Activated gamma-delta T cell treated with anti-CD3 and anti-CD28 coated beads, Interleukin-2, amount 50 U/mL, for 16 hours (primary cell): Measurements from ENCODE around the gene GMPPA.
A peak's percentile ranks its signal among the peaks of the same experiment; 100 is the strongest.

Source experiments
- DNase-seq: peaks from one replicate; pipeline ENCODE4 v3.0.0-alpha.2; 2020; ENCODE audit warnings: low read depth

The GMPPA gene

DNA sequence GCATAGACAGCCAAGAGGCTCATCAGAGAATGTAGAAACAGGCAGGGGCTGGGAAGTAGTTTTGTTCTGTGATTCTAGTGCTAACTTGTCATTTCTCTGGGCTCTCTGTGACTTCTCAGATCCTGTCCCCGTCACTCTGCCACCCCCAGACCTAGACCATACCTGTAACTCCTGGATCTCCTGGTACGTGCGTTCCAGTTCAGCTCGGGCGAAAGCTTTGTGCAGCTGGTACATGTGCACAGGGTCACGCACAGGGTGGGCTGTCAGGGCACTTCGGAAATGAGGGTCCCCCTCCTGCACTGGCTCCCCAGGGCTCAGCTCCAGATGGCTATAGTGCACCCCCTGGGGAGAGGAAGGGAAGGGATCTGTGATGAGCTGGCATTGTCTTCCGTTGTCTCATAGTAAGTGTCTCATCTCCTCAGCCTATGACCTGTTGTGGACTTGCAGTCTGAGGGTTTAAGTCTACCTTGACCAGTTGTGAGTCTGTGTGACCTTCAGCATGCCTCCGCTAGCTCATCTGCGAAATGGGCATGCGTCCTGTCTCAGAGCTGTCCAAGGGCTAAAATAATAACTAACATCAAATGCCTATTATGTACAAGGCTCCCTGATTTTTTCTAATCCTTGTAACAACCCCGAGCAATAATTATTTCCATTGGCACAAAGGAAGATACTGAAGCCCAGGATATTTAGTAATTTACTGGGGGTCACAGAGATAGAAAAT lies 42.3 kb downstream of the GMPPA start:
- DNase-seq, result no peak

DNA sequence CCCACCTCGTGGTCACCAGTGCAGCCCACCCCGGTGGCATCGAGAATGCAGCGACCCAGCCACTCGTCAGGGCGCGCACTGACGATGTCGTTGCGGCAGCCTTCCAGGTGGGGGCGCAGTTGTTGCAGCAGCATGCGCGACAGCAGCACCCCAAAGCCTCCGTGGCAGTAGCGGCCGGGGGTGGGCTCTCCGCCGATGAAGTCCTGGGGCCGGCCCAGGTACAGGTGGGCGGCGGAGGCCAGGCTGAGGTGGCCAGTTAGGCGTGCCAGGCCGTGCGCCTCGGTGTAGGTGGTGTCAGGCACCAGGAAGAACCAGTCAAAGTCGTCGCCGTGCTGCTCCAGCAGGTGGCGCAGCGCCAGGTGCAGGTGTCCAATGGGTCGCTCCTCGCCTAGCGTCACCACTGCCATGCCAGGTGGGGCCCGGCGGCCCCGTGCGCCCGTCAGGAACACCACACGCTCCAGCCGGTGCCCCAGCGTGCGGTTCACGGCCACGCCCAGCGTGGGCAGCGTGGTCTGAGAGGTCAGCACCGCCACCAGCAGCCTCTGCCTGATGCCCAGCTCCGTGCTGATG lies 43.0 kb downstream of the GMPPA start:
- DNase-seq, result peak; percentile 74

GRCh38 chr2:219542931-219543595 lies 44.4 kb downstream of the GMPPA start:
- DNase-seq, result peak; percentile 3

- DNase-seq, result peak; percentile 85
These were observed 45.1 kb downstream of the GMPPA start, which contains the start of the genes CHPF and TMEM198 for GRCh38 chr2:219543596-219544358. Gene CHPF (minus strand): TSS chr2:219543809. CDS start chr2:219543538, 271 bp downstream. Gene TMEM198 (plus strand): TSS chr2:219544028. CDS start chr2:219544728, 700 bp downstream.

GRCh38 chr2:219544567-219544966 lies 45.9 kb downstream of the GMPPA start:
- no peak for DNase-seq

GRCh38 chr2:219545295-219545942 lies 46.7 kb downstream of the GMPPA start:
- no peak for DNase-seq

DNA sequence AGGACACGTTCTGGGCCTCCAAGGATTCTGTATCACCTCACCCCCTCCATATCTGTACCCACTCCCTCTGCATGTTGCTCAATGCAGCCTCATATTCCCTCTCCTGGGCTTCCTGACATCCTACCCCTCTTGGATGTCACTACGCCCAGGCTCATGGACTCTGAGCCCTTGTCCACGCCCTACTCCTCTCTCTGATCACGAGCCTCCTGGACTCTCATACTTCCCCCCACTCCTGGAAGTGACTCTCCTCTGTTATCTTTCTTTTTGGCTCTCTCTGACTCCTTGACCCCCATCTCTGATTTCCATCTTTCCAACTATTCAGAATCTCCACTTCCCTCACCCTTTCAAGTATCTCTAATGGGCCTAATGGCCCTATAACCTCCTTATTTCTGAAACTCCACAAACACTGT lies 47.3 kb downstream of the GMPPA start:
- DNase-seq, result no peak

DNA sequence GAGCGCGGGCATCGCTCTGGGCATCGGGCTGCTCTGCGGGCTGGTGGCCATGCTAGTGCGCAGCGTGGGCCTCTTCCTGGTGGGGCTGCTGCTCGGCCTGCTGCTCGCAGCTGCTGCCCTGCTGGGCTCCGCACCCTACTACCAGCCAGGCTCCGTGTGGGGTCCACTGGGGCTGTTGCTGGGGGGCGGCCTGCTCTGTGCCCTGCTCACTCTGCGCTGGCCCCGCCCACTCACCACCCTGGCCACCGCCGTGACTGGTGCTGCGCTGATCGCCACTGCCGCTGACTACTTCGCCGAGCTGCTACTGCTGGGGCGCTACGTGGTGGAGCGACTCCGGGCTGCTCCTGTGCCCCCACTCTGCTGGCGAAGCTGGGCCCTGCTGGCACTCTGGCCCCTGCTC lies 48.9 kb downstream of the GMPPA start:
- no peak for DNase-seq

DNA sequence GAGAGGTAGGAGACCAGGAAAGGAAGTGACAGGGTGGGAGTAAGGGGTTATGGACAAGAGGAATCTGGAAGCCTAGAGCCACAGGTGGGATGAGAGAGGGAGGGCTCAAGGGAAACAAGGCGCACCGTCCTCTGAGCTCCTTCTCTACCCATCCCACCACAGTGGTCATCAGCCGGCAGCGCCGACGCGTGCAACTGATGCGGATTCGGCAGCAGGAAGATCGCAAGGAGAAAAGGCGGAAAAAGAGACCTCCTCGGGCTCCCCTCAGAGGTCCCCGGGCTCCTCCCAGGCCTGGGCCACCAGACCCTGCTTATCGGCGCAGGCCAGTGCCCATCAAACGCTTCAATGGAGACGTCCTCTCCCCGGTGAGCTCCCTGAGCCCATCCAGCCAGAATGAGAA lies 50.3 kb downstream of the GMPPA start:
- DNase-seq, result no peak

DNA sequence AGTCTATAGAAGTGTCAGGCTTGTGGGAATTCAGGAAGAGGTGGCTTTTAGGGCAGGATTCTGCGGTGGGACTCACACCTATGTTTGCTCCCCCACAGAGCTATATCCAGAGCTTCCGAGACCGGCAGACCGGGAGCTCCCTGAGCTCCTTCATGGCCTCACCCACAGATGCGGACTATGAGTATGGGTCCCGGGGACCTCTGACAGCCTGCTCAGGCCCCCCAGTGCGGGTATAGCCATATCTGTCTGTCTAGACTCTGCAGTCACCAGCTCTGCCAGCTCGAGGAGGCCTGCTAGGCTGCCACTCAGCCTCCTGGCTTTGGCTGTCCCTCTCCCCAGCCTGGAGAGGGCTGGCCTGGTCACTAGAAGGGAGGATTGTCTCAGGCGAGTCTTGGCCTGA lies 50.9 kb downstream of the GMPPA start:
- DNase-seq, result no peak

GRCh38 chr2:219551441-219552381 lies 53.0 kb downstream of the GMPPA start:
- no peak for DNase-seq

- DNase-seq, result peak; percentile 69
These were observed 53.9 kb downstream of the GMPPA start for GRCh38 chr2:219552382-219553167.

GRCh38 chr2:219553168-219553417 lies 54.4 kb downstream of the GMPPA start:
- no peak for DNase-seq

DNA sequence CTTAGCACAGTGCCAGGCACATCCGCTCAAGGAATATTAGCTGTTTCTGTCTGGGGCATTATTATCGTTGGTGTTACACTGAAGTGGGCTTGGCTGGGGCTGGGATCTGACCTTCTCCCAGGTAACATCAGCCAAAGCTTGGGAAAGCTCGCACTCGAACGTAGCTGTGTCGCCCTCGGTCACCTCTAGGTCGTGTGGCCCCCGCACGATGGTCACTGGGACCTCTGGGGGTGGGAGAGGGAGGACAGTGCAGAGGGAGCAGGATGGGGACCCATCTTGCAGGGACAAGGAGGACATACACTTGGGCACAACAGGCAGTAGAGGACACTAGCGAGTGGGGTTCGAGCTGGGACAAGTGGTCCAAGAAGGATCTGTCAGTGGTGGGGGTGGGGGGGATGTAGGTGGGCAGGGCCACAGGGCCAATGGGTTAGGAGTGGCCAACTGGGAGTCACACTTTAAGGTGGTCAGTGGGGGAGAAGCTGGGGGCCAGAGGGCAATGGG lies 54.8 kb downstream of the GMPPA start:
- no peak for DNase-seq

DNA sequence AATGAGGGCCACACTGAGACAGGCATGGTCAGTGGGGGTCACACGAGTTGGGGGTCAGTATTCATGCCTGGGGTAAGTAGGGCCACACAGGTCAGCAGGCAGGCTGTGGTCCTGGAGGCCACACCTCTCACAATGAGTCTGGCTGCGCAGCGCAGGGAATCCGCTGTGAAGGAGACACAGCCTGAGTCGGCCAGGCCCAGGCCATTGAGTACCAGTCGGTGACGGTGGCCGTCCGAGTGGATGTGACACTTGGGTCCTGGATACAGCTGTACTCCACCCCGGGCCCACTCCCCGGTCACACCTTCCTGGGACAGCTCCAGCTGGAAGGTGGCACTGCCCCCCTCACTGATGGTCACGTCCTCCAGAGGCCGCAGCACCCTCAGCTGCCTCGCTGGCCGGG lies 55.7 kb downstream of the GMPPA start:
- no peak for DNase-seq

DNA sequence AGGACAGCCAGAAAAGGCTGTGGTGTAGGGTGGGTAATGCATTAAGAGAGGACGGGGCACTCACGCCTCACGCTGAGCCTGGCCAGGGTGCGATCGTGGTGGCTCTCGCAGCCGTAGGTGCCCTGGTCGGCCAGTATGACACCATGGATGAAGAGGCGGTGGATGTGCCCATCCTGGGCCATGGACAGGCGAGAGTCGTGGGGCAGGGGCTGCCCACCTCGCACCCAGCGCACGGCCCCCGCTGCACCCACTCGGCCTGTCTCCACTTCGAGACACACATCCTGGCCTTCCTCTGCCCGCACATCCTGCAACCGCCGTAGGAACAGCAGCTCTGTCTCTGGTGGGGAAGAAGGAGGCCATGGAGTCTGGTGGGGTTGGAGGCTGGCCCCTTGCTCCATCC lies 57.3 kb downstream of the GMPPA start:
- no peak for DNase-seq

DNA sequence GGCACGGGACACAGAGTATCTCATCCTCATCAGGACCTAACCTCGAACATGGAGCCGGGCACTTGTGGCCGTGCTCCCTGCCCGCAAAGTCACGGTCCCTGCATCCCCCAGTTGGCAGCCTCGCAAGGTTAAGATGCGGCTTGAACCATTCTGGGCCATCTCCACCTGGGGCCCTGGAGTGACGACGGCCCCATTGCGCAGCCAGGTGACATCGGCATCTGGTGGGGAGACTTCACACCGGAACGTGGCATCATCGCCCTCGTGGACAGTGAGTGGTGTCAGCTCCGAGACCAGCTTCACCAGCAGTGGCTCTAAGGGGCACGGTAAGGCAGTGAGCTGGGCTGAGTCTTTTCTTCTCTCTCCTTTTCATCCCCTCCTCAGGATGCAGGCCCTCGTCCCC lies 57.7 kb downstream of the GMPPA start:
- no peak for DNase-seq
